ENCODE measurements around the gene SLBP.

The SLBP gene

GRCh38 chr4:1651609-1652008 lies 60.5 kb downstream of the SLBP start:
- no peak for DNase-seq (ENCODE audit: low spot score)

- no peak for DNase-seq (ENCODE audit: low spot score)
Observed at GRCh38 chr4:1648962-1649361, 63.2 kb downstream of the SLBP start.

GRCh38 chr4:1647432-1647831 lies 64.7 kb downstream of the SLBP start:
- DNase-seq (ENCODE audit: low spot score) = no peak

- DNase-seq (ENCODE audit: low spot score) = no peak
Observed at GRCh38 chr4:1646690-1647089, 65.4 kb downstream of the SLBP start.

GRCh38 chr4:1644891-1645657 lies 67.0 kb downstream of the SLBP start:
- peak; percentile 85 for DNase-seq (ENCODE audit: low spot score)

GRCh38 chr4:1643971-1644735 lies 68.0 kb downstream of the SLBP start:
- no peak for DNase-seq (ENCODE audit: low spot score)
